ENCODE data around the gene GUCA1C.

GRCh38 chr3:108970561-108970960 is 16.9 kb upstream of the GUCA1C start:
- TF ChIP-seq CTCF (IDR thresholded peaks at IDR 0.05; ENCODE audit: extremely low read depth in 1 of 2, insufficient read depth in 1 of 2, low read depth in 1 of 2, low read length in 2 of 2) (no peak), EZH2 (IDR thresholded peaks at IDR 0.05; ENCODE audit: borderline replicate concordance, low read depth, low read length, severe bottlenecking) (no peak), JUN (IDR thresholded peaks at IDR 0.05; ENCODE audit: borderline replicate concordance, insufficient read depth, insufficient read length, low read depth) (no peak), POLR2A (IDR thresholded peaks at IDR 0.05; ENCODE audit: low read depth, low read length) (no peak)
